WTC11 (cell line): ENCODE measurements around the gene PCDHGA4. TPM values are rescaled to one million over a fixed set of nuclear protein-coding genes. Genes with fewer than 3 reads are reported as not detected.

Source experiments
- ATAC-seq: fragments of 200-7000 bp; cut with Tn5 transposase; 2 replicates; pipeline ENCODE4 v1.10.0; 2021; ENCODE audit warnings: mild to moderate bottlenecking, moderate library complexity
- CTCF ChIA-PET: fragments of 300-600 bp; sonication (Branson Sonifier 250); formaldehyde crosslinking; loops from one replicate; lab custom pipeline; 2021; ENCODE audit warnings: antibody characterized with exemption; lab: Charles Lee
- POLR2A ChIA-PET: fragments of 350-600 bp; sonication (Branson Sonifier 250); formaldehyde crosslinking; loops from one replicate; lab custom pipeline; 2021; ENCODE audit warnings: antibody characterized with exemption; lab: Charles Lee
- DNase-seq: peaks from one replicate; pipeline ENCODE4 v3.0.0; 2021; ENCODE audit warnings: low spot score
- H3K27ac Mint-ChIP-seq: 2 replicates; pipeline ENCODE4 v1.8.0; 2021; ENCODE audit warnings: mixed read lengths
- H3K27me3 Mint-ChIP-seq: 2 replicates; pipeline ENCODE4 v1.8.0; 2021; ENCODE audit warnings: low read depth, mild to moderate bottlenecking, moderate library complexity, mixed read lengths
- H3K36me3 Mint-ChIP-seq: 2 replicates; pipeline ENCODE4 v1.8.0; 2021; ENCODE audit warnings: mixed read lengths
- H3K4me1 Mint-ChIP-seq: 2 replicates; pipeline ENCODE4 v1.8.0; 2022; ENCODE audit warnings: mixed read lengths
- H3K4me3 Mint-ChIP-seq: 2 replicates; pipeline ENCODE4 v1.8.0; 2021; ENCODE audit warnings: mild to moderate bottlenecking, moderate library complexity, mixed read lengths
- H3K9me3 Mint-ChIP-seq: 2 replicates; pipeline ENCODE4 v1.8.0; 2021; ENCODE audit warnings: mixed read lengths
- FOXJ3 ChIP-seq: sonication (generic); formaldehyde crosslinking; IDR thresholded peaks from 2 replicates; pipeline ENCODE4 v1.9.0; 2021; ENCODE audit warnings: missing genetic modification reagents, mild to moderate bottlenecking, borderline replicate concordance
- SMAD4 ChIP-seq: sonication (generic); formaldehyde crosslinking; IDR thresholded peaks from 2 replicates; pipeline ENCODE4 v1.8.0; 2022; ENCODE audit warnings: mild to moderate bottlenecking, missing genetic modification reagents
- SP1 ChIP-seq: sonication (generic); formaldehyde crosslinking; conservative IDR thresholded peaks from 2 replicates; pipeline ENCODE4 v1.8.1; 2022; ENCODE audit warnings: missing genetic modification reagents
- TEAD4 ChIP-seq: sonication (generic); formaldehyde crosslinking; IDR thresholded peaks from 2 replicates; pipeline ENCODE4 v1.8.0; 2022; ENCODE audit warnings: mild to moderate bottlenecking, missing genetic modification reagents
- TP53 ChIP-seq: sonication (generic); formaldehyde crosslinking; IDR thresholded peaks from 2 replicates; pipeline ENCODE4 v1.8.1; 2023; ENCODE audit warnings: mild to moderate bottlenecking, missing genetic modification reagents
- ZBTB21 ChIP-seq: sonication (generic); formaldehyde crosslinking; IDR thresholded peaks from 2 replicates; pipeline ENCODE4 v1.8.1; 2023; ENCODE audit warnings: mild to moderate bottlenecking, missing genetic modification reagents, borderline replicate concordance
- ZNF138 ChIP-seq: sonication (generic); formaldehyde crosslinking; conservative IDR thresholded peaks from 2 replicates; pipeline ENCODE4 v1.8.1; 2022; ENCODE audit warnings: mild to moderate bottlenecking, moderate library complexity, missing genetic modification reagents
- ZNF219 ChIP-seq: sonication (generic); formaldehyde crosslinking; IDR thresholded peaks from 2 replicates; pipeline ENCODE4 v1.8.0; 2023; ENCODE audit warnings: missing genetic modification reagents, mild to moderate bottlenecking, borderline replicate concordance
- ZNF263 ChIP-seq: sonication (generic); formaldehyde crosslinking; IDR thresholded peaks from 2 replicates; pipeline ENCODE4 v1.8.1; 2022; ENCODE audit warnings: low read depth, mild to moderate bottlenecking, moderate library complexity, missing genetic modification reagents
- ZNF671 ChIP-seq: fragments of 250-450 bp; sonication (Bioruptor Pico); IDR thresholded peaks from 2 replicates; pipeline ENCODE4 v1.8.0; 2021; ENCODE audit warnings: mild to moderate bottlenecking
- total RNA-seq: library from RNA; stranded (reverse); gene quantifications from 3 replicates; pipeline ENCODE4 v1.2.3, GENCODE V29; 2021
- TF ChIP-seq, protein P1 (sequence below): sonication (generic); formaldehyde crosslinking; conservative IDR thresholded peaks from 2 replicates; pipeline ENCODE4 v1.8.1; 2022; ENCODE audit warnings: mild to moderate bottlenecking, missing genetic modification reagents
- TF ChIP-seq, protein P2 (sequence below): fragments of 200-600 bp; IDR thresholded peaks from 2 replicates; pipeline ENCODE4 v1.8.0; 2022; ENCODE audit warnings: antibody characterized with exemption
- TF ChIP-seq, protein P3 (sequence below): sonication (generic); formaldehyde crosslinking; IDR thresholded peaks from 2 replicates; pipeline ENCODE4 v1.8.1; 2022; ENCODE audit warnings: low read depth, mild to moderate bottlenecking, moderate library complexity, missing genetic modification reagents, borderline replicate concordance
- TF ChIP-seq, protein P4 (sequence below): fragments of 250-450 bp; sonication (Bioruptor Pico); IDR thresholded peaks from 2 replicates; pipeline ENCODE4 v1.9.0; 2021; ENCODE audit warnings: mild to moderate bottlenecking

PCDHGA4 gene
- total RNA-seq, 1 experiment from 2014 or later, result 3.5 TPM

DNA sequence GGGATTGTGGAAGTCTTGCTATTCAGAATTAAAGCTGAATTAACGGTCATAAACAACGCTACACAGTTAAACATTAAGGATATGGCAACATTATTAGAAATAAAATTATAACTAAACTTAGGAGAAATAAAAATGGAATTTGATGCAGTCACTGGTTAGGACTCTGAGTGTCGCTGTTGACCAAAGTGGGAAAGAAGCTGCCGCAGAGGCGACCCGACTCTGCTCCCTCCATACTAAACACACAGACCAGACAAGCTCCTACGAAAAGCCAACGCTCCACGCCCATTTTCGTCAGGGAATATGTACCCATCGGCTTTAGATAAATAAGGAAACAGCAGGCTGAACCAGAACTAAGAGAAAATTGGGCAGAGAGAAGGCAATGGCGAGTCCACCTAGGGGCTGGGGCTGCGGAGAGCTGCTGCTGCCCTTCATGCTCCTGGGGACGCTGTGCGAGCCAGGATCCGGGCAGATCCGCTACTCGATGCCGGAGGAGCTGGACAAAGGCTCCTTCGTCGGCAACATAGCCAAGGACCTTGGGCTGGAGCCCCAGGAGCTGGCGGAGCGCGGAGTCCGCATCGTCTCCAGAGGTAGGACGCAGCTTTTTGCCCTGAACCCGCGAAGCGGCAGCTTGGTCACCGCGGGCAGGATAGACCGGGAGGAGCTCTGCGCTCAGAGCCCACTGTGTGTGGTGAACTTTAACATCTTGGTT is 9.3 kb downstream of the PCDHGA4 start, which contains the start of gene PCDHGA5 (continued):
- TF ChIP-seq, protein P1, sequence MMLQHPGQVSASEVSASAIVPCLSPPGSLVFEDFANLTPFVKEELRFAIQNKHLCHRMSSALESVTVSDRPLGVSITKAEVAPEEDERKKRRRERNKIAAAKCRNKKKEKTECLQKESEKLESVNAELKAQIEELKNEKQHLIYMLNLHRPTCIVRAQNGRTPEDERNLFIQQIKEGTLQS (CRISPR knock-in tag), result no peak
- TF ChIP-seq SP1 (CRISPR knock-in tag), result no peak
- no peak for TF ChIP-seq ZNF219 (CRISPR knock-in tag)
- TF ChIP-seq, protein P2, sequence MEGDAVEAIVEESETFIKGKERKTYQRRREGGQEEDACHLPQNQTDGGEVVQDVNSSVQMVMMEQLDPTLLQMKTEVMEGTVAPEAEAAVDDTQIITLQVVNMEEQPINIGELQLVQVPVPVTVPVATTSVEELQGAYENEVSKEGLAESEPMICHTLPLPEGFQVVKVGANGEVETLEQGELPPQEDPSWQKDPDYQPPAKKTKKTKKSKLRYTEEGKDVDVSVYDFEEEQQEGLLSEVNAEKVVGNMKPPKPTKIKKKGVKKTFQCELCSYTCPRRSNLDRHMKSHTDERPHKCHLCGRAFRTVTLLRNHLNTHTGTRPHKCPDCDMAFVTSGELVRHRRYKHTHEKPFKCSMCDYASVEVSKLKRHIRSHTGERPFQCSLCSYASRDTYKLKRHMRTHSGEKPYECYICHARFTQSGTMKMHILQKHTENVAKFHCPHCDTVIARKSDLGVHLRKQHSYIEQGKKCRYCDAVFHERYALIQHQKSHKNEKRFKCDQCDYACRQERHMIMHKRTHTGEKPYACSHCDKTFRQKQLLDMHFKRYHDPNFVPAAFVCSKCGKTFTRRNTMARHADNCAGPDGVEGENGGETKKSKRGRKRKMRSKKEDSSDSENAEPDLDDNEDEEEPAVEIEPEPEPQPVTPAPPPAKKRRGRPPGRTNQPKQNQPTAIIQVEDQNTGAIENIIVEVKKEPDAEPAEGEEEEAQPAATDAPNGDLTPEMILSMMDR, result no peak
- no peak for TF ChIP-seq ZNF263 (CRISPR knock-in tag)
- TF ChIP-seq, protein P3, sequence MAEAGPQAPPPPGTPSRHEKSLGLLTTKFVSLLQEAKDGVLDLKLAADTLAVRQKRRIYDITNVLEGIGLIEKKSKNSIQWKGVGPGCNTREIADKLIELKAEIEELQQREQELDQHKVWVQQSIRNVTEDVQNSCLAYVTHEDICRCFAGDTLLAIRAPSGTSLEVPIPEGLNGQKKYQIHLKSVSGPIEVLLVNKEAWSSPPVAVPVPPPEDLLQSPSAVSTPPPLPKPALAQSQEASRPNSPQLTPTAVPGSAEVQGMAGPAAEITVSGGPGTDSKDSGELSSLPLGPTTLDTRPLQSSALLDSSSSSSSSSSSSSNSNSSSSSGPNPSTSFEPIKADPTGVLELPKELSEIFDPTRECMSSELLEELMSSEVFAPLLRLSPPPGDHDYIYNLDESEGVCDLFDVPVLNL (CRISPR knock-in tag), result no peak
- TF ChIP-seq, all 79 proteins: peak for 0

DNA sequence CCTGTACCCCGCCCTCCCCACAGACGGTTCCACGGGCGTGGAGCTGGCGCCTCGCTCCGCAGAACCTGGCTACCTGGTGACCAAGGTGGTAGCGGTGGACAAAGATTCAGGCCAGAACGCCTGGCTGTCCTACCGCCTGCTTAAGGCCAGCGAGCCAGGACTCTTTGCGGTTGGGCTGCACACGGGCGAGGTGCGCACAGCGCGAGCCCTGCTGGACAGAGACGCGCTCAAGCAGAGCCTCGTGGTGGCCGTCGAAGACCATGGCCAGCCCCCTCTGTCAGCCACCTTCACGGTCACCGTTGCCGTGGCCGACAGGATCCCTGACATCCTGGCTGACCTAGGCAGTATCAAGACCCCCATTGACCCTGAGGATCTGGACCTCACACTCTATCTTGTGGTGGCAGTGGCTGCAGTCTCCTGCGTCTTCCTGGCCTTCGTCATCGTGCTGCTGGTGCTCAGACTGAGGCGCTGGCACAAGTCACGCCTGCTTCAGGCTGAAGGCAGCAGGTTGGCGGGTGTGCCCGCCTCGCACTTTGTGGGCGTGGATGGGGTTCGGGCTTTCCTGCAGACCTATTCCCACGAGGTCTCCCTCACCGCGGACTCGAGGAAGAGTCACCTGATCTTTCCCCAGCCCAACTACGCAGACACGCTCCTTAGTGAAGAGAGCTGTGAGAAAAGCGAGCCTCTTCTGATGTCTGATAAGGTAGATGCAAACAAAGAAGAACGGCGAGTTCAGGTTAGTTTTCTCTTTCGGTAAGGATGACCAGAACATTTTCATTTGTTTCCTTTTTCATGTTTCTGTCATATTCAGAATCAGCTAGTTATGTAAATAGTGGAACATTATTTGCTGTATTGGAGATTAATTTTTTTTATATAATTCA is 11.4 kb downstream of the PCDHGA4 start:
- H3K4me1 Mint-ChIP-seq, result peaks cover 24% of the 10 kb centered on the region
- ChIA-PET POLR2A (no interaction called here), CTCF (no interaction called here)
- no peak overlapping the region for H3K4me3 Mint-ChIP-seq
- H3K36me3 Mint-ChIP-seq, result peaks cover 63% of the 10 kb centered on the region
- peaks cover 57% of the 10 kb centered on the region for H3K9me3 Mint-ChIP-seq
- DNase-seq (no peak), ATAC-seq (no peak)
- peaks cover 14% of the 10 kb centered on the region for H3K27me3 Mint-ChIP-seq
- H3K27ac Mint-ChIP-seq, result no peak overlapping the region
- no peak for TF ChIP-seq TEAD4 (CRISPR knock-in tag)
- peak; percentile 30; the same call in 1 of the 2 replicates for TF ChIP-seq SMAD4

DNA sequence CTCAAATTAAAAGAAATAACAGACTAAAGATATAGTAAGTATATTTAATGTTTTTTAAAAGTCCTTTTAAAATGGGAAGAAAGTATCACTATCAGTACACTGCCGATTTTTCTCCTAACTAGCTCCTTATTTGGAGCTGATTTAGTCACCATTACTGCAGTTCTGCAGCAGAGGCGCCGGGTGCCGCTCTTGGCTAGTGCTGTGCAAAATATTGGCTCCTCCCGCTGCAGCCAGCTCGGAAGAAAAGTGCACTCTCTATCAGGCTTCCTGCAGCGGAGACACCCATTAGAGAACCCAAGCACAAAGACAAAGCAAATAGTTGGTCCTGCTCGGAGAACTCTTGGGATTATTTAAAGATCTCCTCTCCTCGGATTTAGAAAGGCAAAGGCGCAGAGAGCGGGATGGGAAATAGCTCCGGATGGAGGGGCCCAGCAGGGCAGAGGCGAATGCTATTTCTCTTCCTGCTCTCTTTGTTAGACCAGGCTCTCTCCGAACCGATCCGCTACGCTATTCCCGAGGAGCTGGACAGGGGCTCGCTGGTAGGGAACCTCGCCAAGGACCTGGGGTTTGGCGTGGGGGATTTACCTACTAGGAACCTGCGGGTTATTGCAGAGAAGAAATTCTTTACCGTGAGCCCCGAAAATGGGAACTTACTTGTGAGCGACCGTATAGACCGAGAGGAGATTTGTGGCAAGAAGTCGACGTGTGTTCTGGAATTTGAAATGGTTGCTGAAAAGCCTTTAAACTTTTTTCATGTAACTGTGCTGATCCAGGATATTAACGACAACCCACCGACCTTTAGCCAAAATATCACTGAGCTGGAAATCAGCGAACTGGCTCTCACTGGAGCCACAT is 15.4 kb downstream of the PCDHGA4 start, which contains the start of gene PCDHGB3:
Gene PCDHGB3 (plus strand): TSS at position 249 of the 855 bp plus-strand sequence. CDS start 153 bp downstream, at position 402.
- CTCF ChIA-PET, result interaction anchor here (0.6 to 3.5 kb wide), 51 partner anchors 8 to 267 kb away, joined by 3 to 37 read pairs (median 6); partner anchors contain the start of genes DIAPH1, PCDHB10, PCDHB11 and PCDHB13
- peaks cover 5% of the 10 kb centered on the region for H3K4me1 Mint-ChIP-seq
- peak within 1 kb of the TSS; percentile 91 for H3K27ac Mint-ChIP-seq
- peaks cover 55% of the 10 kb centered on the region for H3K9me3 Mint-ChIP-seq
- TF ChIP-seq, protein P4, sequence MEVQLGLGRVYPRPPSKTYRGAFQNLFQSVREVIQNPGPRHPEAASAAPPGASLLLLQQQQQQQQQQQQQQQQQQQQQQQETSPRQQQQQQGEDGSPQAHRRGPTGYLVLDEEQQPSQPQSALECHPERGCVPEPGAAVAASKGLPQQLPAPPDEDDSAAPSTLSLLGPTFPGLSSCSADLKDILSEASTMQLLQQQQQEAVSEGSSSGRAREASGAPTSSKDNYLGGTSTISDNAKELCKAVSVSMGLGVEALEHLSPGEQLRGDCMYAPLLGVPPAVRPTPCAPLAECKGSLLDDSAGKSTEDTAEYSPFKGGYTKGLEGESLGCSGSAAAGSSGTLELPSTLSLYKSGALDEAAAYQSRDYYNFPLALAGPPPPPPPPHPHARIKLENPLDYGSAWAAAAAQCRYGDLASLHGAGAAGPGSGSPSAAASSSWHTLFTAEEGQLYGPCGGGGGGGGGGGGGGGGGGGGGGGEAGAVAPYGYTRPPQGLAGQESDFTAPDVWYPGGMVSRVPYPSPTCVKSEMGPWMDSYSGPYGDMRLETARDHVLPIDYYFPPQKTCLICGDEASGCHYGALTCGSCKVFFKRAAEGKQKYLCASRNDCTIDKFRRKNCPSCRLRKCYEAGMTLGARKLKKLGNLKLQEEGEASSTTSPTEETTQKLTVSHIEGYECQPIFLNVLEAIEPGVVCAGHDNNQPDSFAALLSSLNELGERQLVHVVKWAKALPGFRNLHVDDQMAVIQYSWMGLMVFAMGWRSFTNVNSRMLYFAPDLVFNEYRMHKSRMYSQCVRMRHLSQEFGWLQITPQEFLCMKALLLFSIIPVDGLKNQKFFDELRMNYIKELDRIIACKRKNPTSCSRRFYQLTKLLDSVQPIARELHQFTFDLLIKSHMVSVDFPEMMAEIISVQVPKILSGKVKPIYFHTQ (CRISPR knock-in tag), result no peak
- TF ChIP-seq TP53 (CRISPR knock-in tag), result no peak
- no peak for TF ChIP-seq FOXJ3
- TF ChIP-seq ZNF263 (CRISPR knock-in tag), result no peak
- no peak for TF ChIP-seq ZNF671 (CRISPR knock-in tag)
- no peak for TF ChIP-seq ZNF138 (CRISPR knock-in tag)
- no peak for TF ChIP-seq ZBTB21
- TF ChIP-seq, all 79 proteins: peak for 0
- Mint-ChIP-seq H3K27me3 (peaks cover 8% of the 10 kb centered on the region), H3K36me3 (peaks cover 61% of the 10 kb centered on the region), H3K4me3 (peak within 1 kb of the TSS; percentile 61)
- peak; percentile 56 for DNase-seq
- POLR2A ChIA-PET, result interaction anchor here (0.6 kb wide), 1 partner anchor 248 kb away, joined by 3 read pairs; the partner anchor contains the start of gene DIAPH1
- peak; percentile 95 for ATAC-seq
